Esophagus squamous epithelium (tissue), 4 donors: ENCODE measurements around the gene ANGPTL1.

Source experiments
- CTCF ChIP-seq, 6 experiments: fragments of 450-650 bp in 4 of 6; fragments of 200-600 bp in 2 of 6; sonication (generic) in 2 of 6; IDR thresholded peaks; one replicate each; pipeline ENCODE4 v1.5.1; 2016 to 2019; ENCODE audit warnings: antibody characterized with exemption in 6 of 6, mild to moderate bottlenecking in 4 of 6, moderate library complexity in 4 of 6
- POLR2A ChIP-seq, 4 donors: fragments of 450-650 bp; IDR thresholded peaks; one replicate each; pipeline ENCODE4 v1.6.1; 2017; ENCODE audit warnings: antibody characterized with exemption in 4 of 4, mild to moderate bottlenecking in 4 of 4, moderate library complexity in 3 of 4

- TF ChIP-seq CTCF (IDR thresholded peaks at IDR 0.05) (no peak), POLR2A (IDR thresholded peaks at IDR 0.05) (no peak)
These were observed 45.7 kb downstream of the ANGPTL1 start for GRCh38 chr1:178825167-178825566.
